RWPE2 (cell line): ENCODE measurements around the gene RPS16.

Source experiments
- ATAC-seq: fragments of 200-7000 bp; cut with Tn5 transposase; 3 replicates; pipeline ENCODE4 v1.9.1; 2021; ENCODE audit warnings: low read depth
- DNase-seq: peaks from one replicate; pipeline ENCODE4 v3.0.0-alpha.2; 2020; ENCODE audit warnings: low spot score
- H3K27ac ChIP-seq: fragments of 450-650 bp; 2 replicates; pipeline ENCODE4 v1.5.1; 2017; ENCODE audit warnings: mild to moderate bottlenecking; ENCODE audit not compliant: poor library complexity, severe bottlenecking
- H3K27me3 ChIP-seq: fragments of 250-450 bp; sonication (Bioruptor Pico); 2 replicates; pipeline ENCODE4 v1.5.1; 2021; ENCODE audit warnings: mild to moderate bottlenecking, moderate library complexity; ENCODE audit not compliant: insufficient read depth, poor library complexity, severe bottlenecking
- H3K36me3 ChIP-seq: fragments of 250-450 bp; sonication (Bioruptor Pico); 2 replicates; pipeline ENCODE4 v1.5.1; 2020; ENCODE audit warnings: low read depth, mild to moderate bottlenecking, moderate library complexity
- H3K4me1 ChIP-seq: fragments of 250-450 bp; sonication (Bioruptor Pico); 2 replicates; pipeline ENCODE4 v1.5.1; 2021; ENCODE audit warnings: mild to moderate bottlenecking, moderate library complexity; ENCODE audit not compliant: insufficient read depth, poor library complexity, severe bottlenecking
- H3K4me3 ChIP-seq: fragments of 250-450 bp; sonication (Bioruptor Pico); 2 replicates; pipeline ENCODE4 v1.5.1; 2021; ENCODE audit warnings: mild to moderate bottlenecking, moderate library complexity; ENCODE audit not compliant: severe bottlenecking
- H3K9me3 ChIP-seq: fragments of 250-450 bp; sonication (Bioruptor Pico); 2 replicates; pipeline ENCODE4 v1.5.1; 2021; ENCODE audit warnings: mild to moderate bottlenecking, moderate library complexity; ENCODE audit not compliant: severe bottlenecking
- TF ChIP-seq, protein P1 (sequence below): fragments of 450-650 bp; IDR thresholded peaks from one replicate; pipeline ENCODE4 v1.5.1; 2017; ENCODE audit warnings: mild to moderate bottlenecking, moderate library complexity; ENCODE audit not compliant: poor library complexity, severe bottlenecking

The RPS16 gene

DNA sequence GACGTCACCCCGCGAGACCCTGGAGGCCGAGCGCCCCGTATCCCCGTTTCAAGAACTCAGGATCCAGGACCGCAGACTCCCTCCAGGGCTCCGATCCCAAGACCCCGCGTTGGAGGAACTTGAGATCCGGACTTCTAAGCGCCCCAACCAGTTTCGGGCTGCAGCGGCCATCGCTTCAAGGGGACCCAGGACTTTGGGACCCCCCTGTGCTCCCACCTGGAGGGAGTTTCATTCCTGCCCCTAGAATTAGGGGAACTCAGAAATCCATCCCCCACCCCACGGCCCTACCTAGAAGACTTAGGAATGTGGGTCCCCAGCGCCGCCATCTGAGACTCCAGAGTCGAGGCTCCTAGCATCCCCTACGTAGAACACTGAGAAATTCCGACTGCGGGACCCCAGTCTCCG is 22.9 kb downstream of the RPS16 start:
- H3K4me1 ChIP-seq, result peaks cover 13% of the 10 kb centered on the region
- peaks cover 36% of the 10 kb centered on the region for H3K36me3 ChIP-seq
- no peak for DNase-seq
- peak overlapping the region; percentile 84 for H3K4me3 ChIP-seq
- TF ChIP-seq, protein P1, sequence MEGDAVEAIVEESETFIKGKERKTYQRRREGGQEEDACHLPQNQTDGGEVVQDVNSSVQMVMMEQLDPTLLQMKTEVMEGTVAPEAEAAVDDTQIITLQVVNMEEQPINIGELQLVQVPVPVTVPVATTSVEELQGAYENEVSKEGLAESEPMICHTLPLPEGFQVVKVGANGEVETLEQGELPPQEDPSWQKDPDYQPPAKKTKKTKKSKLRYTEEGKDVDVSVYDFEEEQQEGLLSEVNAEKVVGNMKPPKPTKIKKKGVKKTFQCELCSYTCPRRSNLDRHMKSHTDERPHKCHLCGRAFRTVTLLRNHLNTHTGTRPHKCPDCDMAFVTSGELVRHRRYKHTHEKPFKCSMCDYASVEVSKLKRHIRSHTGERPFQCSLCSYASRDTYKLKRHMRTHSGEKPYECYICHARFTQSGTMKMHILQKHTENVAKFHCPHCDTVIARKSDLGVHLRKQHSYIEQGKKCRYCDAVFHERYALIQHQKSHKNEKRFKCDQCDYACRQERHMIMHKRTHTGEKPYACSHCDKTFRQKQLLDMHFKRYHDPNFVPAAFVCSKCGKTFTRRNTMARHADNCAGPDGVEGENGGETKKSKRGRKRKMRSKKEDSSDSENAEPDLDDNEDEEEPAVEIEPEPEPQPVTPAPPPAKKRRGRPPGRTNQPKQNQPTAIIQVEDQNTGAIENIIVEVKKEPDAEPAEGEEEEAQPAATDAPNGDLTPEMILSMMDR, result peak; percentile 42
- ATAC-seq, result peak; percentile 10; the same call in 1 of the 3 replicates
- H3K27me3 ChIP-seq, result no peaks in the 10 kb centered on the region
- H3K9me3 ChIP-seq, result no peaks in the 10 kb centered on the region
- peak overlapping the region; percentile 97 for H3K27ac ChIP-seq

DNA sequence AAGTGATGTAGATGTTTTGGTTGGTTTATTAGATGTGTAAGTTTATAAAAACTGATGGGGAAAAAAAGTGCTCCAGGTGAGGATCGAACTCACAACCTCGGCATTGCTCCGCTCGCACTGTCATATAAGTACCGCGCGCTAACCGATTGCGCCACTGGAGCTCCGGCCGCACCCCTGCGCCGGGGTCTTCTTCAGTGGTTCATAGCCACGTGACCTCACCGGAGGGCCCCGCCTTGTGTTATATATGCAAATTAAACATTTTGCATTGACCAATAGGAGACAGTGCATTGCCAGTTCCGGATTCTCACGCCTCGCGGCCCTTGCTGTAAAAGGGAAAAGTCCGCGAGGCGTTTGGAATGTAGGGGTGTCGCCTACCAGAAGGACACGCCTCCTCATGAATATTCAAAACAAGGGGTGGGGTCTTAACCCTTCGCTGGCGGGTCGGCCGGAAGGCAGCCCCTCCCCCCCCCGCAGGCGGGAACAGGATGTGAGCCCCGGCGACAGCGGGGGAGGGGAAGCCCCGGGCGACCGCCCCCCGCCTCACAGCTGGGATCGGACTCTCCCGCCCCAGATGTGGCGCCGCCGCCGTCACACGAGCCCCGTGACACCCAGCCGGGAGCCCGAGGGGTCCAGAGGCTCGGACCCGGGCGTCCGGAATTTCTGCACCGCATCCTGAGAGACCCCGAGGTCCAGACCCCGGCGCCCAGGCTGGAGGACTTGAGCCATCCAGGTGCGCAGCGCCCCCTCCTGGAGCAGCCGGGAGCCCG is 23.5 kb downstream of the RPS16 start, which contains the start of gene PLEKHG2:
Gene PLEKHG2, plus strand, starts transcription at position 570 of the 767 bp plus-strand sequence. CDS start 1,418 bp downstream, outside the sequence.
- H3K9me3 ChIP-seq, result no peaks in the 10 kb centered on the region
- H3K27ac ChIP-seq, result peak within 1 kb of the TSS; percentile 97
- DNase-seq, result peak; percentile 97
- TF ChIP-seq, protein P1, result peak; percentile 81
- peaks cover 13% of the 10 kb centered on the region for H3K4me1 ChIP-seq
- peak; percentile 57 for ATAC-seq
- peaks cover 40% of the 10 kb centered on the region for H3K36me3 ChIP-seq
- H3K4me3 ChIP-seq, result peak within 1 kb of the TSS; percentile 84
- H3K27me3 ChIP-seq, result no peaks in the 10 kb centered on the region

DNA sequence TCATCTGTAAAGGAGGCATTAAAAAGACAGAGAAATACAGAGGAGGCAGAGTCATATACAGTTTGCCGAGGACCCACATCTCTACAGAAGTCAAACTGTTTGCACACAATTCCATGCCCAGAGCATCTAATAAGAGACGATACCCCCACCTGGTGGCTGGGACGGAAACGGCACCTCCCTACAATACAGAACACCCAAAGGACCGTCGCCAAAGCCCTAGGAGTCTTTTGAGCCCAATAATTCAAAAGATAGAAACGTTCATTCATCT is 24.0 kb downstream of the RPS16 start:
- H3K4me1 ChIP-seq, result peaks cover 13% of the 10 kb centered on the region
- no peaks in the 10 kb centered on the region for H3K9me3 ChIP-seq
- DNase-seq (no peak), ATAC-seq (peak; percentile 37)
- no peaks in the 10 kb centered on the region for H3K27me3 ChIP-seq
- peak overlapping the region; percentile 97 for H3K27ac ChIP-seq
- peaks cover 42% of the 10 kb centered on the region for H3K36me3 ChIP-seq
- peak overlapping the region; percentile 22 for H3K4me3 ChIP-seq
- TF ChIP-seq, protein P1, result peak; percentile 73

DNA sequence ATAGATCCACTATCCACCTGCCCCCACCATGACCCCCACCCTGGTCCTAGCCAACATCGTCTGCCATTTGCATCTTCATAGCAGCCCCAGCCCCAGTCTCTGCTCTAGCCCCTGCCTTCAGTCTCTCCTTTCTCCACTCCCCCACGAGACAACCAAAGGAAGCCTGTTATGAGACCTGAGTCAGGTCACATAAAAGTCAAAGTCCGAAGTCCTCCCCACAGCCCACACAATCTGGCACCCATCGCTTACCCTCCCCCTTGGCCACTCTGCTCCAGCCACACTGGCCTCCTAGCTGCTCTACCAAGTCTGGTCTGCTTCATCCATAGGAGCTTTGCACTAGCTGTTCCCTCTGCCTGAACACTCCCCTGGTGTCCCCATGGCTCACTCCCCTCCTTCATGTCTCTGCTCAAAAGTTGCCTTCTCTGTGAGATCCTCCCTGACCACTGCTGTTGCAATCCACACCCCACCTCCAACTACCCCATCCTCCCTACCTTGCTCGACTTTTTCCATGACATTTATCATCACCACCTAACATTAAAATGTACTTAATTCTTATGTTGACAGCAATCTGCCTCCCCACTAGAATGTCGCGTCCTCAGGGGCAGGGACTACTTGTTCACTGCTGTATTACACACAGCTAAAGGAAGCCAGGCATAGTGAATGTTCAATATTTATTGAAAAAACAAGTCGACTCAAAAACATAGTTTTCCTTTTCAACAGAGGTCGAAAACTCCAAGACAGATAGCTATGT is 24.5 kb downstream of the RPS16 start:
- TF ChIP-seq, protein P1, result no peak
- peak overlapping the region; percentile 97 for H3K27ac ChIP-seq
- ATAC-seq (no peak), DNase-seq (no peak)
- H3K4me3 ChIP-seq, result peak overlapping the region; percentile 22
- H3K27me3 ChIP-seq, result no peaks in the 10 kb centered on the region
- H3K9me3 ChIP-seq, result no peaks in the 10 kb centered on the region
- peaks cover 42% of the 10 kb centered on the region for H3K36me3 ChIP-seq
- H3K4me1 ChIP-seq, result peaks cover 13% of the 10 kb centered on the region

DNA sequence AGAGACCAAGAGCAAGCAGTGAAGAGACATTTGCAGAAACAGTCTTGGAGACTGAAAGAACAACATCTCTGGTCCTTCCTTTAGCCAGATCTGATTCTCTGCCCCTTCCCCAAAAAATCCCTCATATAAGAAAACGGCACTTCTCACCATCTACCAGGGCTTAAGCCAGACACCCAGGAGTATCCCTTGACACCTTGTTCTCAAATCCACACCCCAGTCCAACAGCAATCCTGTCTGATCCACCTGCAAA is 25.0 kb downstream of the RPS16 start:
- Histone ChIP-seq H3K27me3 (no peaks in the 10 kb centered on the region), H3K4me1 (peaks cover 13% of the 10 kb centered on the region), H3K27ac (peak overlapping the region; percentile 97), H3K9me3 (no peaks in the 10 kb centered on the region), H3K4me3 (no peak overlapping the region), H3K36me3 (peaks cover 37% of the 10 kb centered on the region)
- ATAC-seq, result no peak
- DNase-seq, result no peak
- TF ChIP-seq, protein P1, result no peak
